OCI-LY1 (cell line): ENCODE measurements around the gene BYSL.

ENCODE experiments used
- EZH2 ChIP-seq: fragments of 200-600 bp; sonication (generic), shearing (Covaris generic); IDR thresholded peaks from 2 replicates; pipeline ENCODE4 v1.8.0; 2017; ENCODE audit warnings: borderline replicate concordance, mixed run types, mild to moderate bottlenecking, antibody characterized with exemption, low read length, moderate library complexity, mixed read lengths
- TF ChIP-seq, protein P1 (sequence below): fragments of 200-600 bp; sonication (generic), shearing (Covaris generic); IDR thresholded peaks from 2 replicates; pipeline ENCODE4 v1.5.1; 2017; ENCODE audit warnings: mild to moderate bottlenecking, antibody characterized with exemption, low read length, moderate library complexity, mixed read lengths

DNA sequence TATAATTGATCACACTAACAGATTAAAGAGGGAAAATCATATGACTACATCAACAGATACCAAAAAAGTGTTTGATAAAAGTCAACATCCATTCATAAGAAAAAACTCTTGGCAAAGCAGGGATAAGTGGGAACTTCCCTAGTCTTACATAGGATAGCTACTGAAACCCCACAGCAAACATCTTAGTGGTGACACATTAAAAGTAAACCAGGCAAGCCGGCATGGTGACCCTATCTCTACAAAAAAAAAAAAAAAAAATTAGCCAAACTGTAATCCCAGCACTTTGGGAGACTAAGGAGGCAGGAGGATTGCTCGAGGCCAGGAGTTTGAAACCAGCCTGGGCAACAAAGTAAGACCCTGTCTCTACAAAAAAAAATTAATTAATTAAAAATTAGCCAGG lies 34.1 kb downstream of the BYSL start:
- TF ChIP-seq, protein P1, sequence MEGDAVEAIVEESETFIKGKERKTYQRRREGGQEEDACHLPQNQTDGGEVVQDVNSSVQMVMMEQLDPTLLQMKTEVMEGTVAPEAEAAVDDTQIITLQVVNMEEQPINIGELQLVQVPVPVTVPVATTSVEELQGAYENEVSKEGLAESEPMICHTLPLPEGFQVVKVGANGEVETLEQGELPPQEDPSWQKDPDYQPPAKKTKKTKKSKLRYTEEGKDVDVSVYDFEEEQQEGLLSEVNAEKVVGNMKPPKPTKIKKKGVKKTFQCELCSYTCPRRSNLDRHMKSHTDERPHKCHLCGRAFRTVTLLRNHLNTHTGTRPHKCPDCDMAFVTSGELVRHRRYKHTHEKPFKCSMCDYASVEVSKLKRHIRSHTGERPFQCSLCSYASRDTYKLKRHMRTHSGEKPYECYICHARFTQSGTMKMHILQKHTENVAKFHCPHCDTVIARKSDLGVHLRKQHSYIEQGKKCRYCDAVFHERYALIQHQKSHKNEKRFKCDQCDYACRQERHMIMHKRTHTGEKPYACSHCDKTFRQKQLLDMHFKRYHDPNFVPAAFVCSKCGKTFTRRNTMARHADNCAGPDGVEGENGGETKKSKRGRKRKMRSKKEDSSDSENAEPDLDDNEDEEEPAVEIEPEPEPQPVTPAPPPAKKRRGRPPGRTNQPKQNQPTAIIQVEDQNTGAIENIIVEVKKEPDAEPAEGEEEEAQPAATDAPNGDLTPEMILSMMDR = no peak
- no peak for TF ChIP-seq EZH2
